CD4-positive, alpha-beta T cell (primary cell): ENCODE data around the gene OGDH. TPM values are rescaled to one million over a fixed set of nuclear protein-coding genes. Genes with fewer than 3 reads are reported as not detected.
"Not testable (repeated sequence)": the region's sequence is repeated elsewhere in the genome, so short reads cannot be mapped to it uniquely, and the experiment has no call there.

Source experiments
- ATAC-seq: fragments of 200-7000 bp; cut with Tn5 transposase; one replicate; pipeline ENCODE4 v1.10.0; 2022; ENCODE audit warnings: mild to moderate bottlenecking; ENCODE audit not compliant: poor library complexity
- CTCF ChIA-PET: fragments of 350-600 bp; sonication (Branson Sonifier 250); formaldehyde crosslinking; loops from one replicate; lab custom pipeline; 2021; ENCODE audit warnings: antibody characterized with exemption, inconsistent platforms; lab: Charles Lee
- POLR2A ChIA-PET: fragments of 350-600 bp; sonication (Branson Sonifier 250); formaldehyde crosslinking; loops from one replicate; lab custom pipeline; 2021; ENCODE audit warnings: antibody characterized with exemption, inconsistent platforms; lab: Charles Lee
- DNase-seq, 14 experiments: peaks; one replicate each; pipeline ENCODE4 v3.0.0-alpha.2; 2013 to 2020; ENCODE audit warnings: mixed read lengths in 2 of 14
- H3K27ac ChIP-seq, 2 donors: one replicate each; pipeline versions ENCODE4 v1.5.1 to v1.7.0; 2013; ENCODE audit warnings: low read length in 2 of 2, low read depth in 1 of 2, mild to moderate bottlenecking in 1 of 2
- H3K27me3 ChIP-seq, 2 experiments: 1 replicate in 1 of 2; 2 replicates in 1 of 2; pipeline versions ENCODE4 v1.6.1 to v1.7.0; 2013; ENCODE audit warnings: low read length in 2 of 2, control low read depth in 1 of 2, mild to moderate bottlenecking in 1 of 2, moderate library complexity in 1 of 2; ENCODE audit not compliant: insufficient read depth in 2 of 2, control insufficient read depth in 1 of 2
- H3K36me3 ChIP-seq: one replicate; pipeline ENCODE4 v1.6.1; 2013; ENCODE audit warnings: low read length, control low read depth; ENCODE audit not compliant: insufficient read depth
- H3K4me1 ChIP-seq: one replicate; pipeline ENCODE4 v1.6.1; 2013; ENCODE audit warnings: low read length, control low read depth; ENCODE audit not compliant: insufficient read depth
- H3K4me3 ChIP-seq: one replicate; pipeline ENCODE4 v1.5.1; 2013; ENCODE audit warnings: mild to moderate bottlenecking, low read length, moderate library complexity
- H3K9me3 ChIP-seq, 2 experiments: 1 replicate in 1 of 2; 2 replicates in 1 of 2; pipeline versions ENCODE4 v1.6.1 to v1.7.0; 2013; ENCODE audit warnings: low read length in 2 of 2, mild to moderate bottlenecking in 2 of 2, control low read depth in 1 of 2, moderate library complexity in 1 of 2; ENCODE audit not compliant: control insufficient read depth in 1 of 2, insufficient read depth in 1 of 2
- H3K27ac Mint-ChIP-seq: one replicate; pipeline ENCODE4 v1.8.0; 2020; ENCODE audit warnings: mixed read lengths
- H3K27me3 Mint-ChIP-seq: one replicate; pipeline ENCODE4 v1.8.0; 2021; ENCODE audit warnings: mixed read lengths
- H3K36me3 Mint-ChIP-seq: one replicate; pipeline ENCODE4 v1.8.0; 2021; ENCODE audit warnings: low read depth, mixed read lengths
- H3K4me1 Mint-ChIP-seq: one replicate; pipeline ENCODE4 v1.8.0; 2021; ENCODE audit warnings: low read depth, mixed read lengths
- H3K4me3 Mint-ChIP-seq: one replicate; pipeline ENCODE4 v1.8.0; 2020; ENCODE audit warnings: mild to moderate bottlenecking, mixed read lengths
- H3K9me3 Mint-ChIP-seq: one replicate; pipeline ENCODE4 v1.8.0; 2020; ENCODE audit warnings: mixed read lengths
- intact Hi-C, 2 experiments: fragments of 100-400 bp; cut with DNase I in 1 of 2; cut with micrococcal nuclease in 1 of 2; formaldehyde crosslinking; loops; one replicate each; pipeline versions ENCODE4 v1.15.1 to v1.9.0; 2023 to 2025; cut with DNase I, micrococcal nuclease
- total RNA-seq, 174 experiments: library from RNA in 2 of 174; stranded (reverse) in 2 of 174; gene quantifications; one replicate each; pipeline ENCODE4 v1.2.3 and lab custom pipeline; 2021 to 2026
- TF ChIP-seq, protein P1 (sequence below): fragments of 200-600 bp; IDR thresholded peaks from one replicate; pipeline ENCODE4 v1.8.0; 2022; ENCODE audit warnings: antibody characterized with exemption, mild to moderate bottlenecking

Gene OGDH
- total RNA-seq, 2 experiments from 2014 or later: 39.8 to 43.8 TPM

DNA sequence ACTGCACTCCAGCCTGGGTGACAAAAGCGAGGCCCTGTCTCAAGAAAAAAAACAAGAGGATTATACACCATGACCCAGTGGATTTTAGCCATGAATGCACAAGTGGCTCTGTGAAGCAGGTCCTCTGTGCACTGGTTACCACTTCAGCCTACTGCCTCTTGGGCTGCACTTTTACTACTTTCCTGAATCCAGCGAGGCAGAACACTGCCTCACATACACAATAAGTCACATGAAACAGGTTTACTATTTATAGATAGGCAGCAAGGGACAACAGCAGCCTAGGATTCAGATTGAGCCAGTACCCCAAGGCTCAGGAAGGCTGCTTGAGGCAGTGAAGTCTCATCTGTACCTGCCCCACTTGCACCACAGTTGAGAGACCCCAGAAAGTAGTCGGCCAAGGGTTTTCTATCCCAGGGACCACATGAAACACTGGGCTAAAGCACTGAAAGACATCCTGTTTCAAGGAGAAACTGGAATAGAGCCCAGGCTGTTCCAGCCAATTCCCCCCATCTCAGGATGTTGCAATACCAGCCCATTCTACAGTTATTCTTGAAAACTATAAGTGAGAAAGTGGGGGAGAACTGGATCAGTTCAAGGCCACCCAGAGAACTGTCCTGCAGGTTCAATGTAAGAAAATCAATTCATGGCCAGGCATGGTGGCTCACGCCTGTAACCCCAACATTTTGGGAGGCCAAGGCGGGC is 10.3 kb upstream of the OGDH start:
- Mint-ChIP-seq H3K4me3 (no peak overlapping the region), H3K9me3 (no peaks in the 10 kb centered on the region), H3K4me1 (no peaks in the 10 kb centered on the region), H3K27me3 (no peaks in the 10 kb centered on the region), H3K36me3 (no peaks in the 10 kb centered on the region), H3K27ac (no peak overlapping the region)
- intact Hi-C loops: no loop called here
- H3K4me1 ChIP-seq: no peaks in the 10 kb centered on the region
- H3K9me3 ChIP-seq: no peaks in the 10 kb centered on the region
- DNase-seq (no peak), ATAC-seq (no peak)
- no peaks in the 10 kb centered on the region for H3K36me3 ChIP-seq
- ChIA-PET POLR2A (no interaction called here), CTCF (no interaction called here)
- H3K27me3 ChIP-seq: no peaks in the 10 kb centered on the region
- no peak overlapping the region for H3K27ac ChIP-seq
- no peak overlapping the region for H3K4me3 ChIP-seq
- TF ChIP-seq, protein P1, sequence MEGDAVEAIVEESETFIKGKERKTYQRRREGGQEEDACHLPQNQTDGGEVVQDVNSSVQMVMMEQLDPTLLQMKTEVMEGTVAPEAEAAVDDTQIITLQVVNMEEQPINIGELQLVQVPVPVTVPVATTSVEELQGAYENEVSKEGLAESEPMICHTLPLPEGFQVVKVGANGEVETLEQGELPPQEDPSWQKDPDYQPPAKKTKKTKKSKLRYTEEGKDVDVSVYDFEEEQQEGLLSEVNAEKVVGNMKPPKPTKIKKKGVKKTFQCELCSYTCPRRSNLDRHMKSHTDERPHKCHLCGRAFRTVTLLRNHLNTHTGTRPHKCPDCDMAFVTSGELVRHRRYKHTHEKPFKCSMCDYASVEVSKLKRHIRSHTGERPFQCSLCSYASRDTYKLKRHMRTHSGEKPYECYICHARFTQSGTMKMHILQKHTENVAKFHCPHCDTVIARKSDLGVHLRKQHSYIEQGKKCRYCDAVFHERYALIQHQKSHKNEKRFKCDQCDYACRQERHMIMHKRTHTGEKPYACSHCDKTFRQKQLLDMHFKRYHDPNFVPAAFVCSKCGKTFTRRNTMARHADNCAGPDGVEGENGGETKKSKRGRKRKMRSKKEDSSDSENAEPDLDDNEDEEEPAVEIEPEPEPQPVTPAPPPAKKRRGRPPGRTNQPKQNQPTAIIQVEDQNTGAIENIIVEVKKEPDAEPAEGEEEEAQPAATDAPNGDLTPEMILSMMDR: no peak

DNA sequence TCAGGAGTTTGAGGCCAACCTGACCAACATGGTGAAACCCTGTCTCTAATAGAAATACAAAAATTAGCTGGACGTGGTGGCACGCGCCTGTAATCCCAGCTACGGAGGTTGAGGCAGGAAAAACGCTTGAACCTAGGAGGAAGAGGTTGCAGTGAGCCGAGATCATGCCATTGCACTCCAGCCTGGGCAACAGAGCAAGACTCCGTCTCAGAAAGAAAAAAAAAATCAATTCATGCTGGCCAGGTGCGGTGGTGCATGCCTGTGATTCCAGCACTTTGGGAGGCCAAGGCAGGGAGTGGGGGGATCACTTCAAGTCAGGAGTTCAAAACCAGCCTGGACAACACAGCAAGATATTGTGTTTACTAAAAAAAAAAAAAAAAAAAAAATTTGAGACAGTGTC is 9.2 kb upstream of the OGDH start:
- H3K27ac Mint-ChIP-seq: not testable (repeated sequence)

DNA sequence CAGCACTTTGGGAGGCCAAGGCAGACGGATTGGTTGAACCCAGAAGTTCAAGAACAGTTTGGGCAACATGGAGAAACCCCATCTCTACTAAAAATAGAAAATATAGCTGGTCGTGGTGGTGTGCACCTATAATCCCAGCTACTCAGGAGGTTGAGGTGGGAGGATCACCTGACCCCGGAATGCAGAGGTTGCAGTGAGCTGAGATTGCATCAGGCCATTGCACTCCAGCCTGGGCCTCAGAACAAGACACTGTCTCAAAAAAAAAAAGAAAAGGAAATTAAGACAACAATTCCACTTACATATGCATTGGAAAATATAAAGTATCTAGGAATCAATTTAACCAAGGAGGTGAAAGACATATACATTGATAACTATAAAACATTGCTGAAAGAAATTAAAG is 7.2 kb upstream of the OGDH start:
- TF ChIP-seq, protein P1: no peak
- no peak for DNase-seq
- Histone ChIP-seq H3K9me3 (no peaks in the 10 kb centered on the region), H3K4me3 (no peak overlapping the region), H3K4me1 (no peaks in the 10 kb centered on the region), H3K36me3 (no peaks in the 10 kb centered on the region), H3K27me3 (no peaks in the 10 kb centered on the region), H3K27ac (no peak overlapping the region)
- H3K4me1 Mint-ChIP-seq: no peaks in the 10 kb centered on the region
- ChIA-PET POLR2A (no interaction called here), CTCF (no interaction called here)
- no peak overlapping the region for H3K27ac Mint-ChIP-seq
- no peaks in the 10 kb centered on the region for H3K36me3 Mint-ChIP-seq
- no peak overlapping the region for H3K4me3 Mint-ChIP-seq
- ATAC-seq: no peak
- no peaks in the 10 kb centered on the region for H3K27me3 Mint-ChIP-seq
- no peaks in the 10 kb centered on the region for H3K9me3 Mint-ChIP-seq
- intact Hi-C loops: no loop called here

More for the DNA sequence above, 9.2 kb upstream of the OGDH start:
- H3K9me3 ChIP-seq, H3K4me3 ChIP-seq, POLR2A ChIA-PET, intact Hi-C loops, H3K9me3 Mint-ChIP-seq, H3K4me1 ChIP-seq, H3K36me3 Mint-ChIP-seq, H3K36me3 ChIP-seq, H3K27me3 Mint-ChIP-seq, H3K4me1 Mint-ChIP-seq, H3K27ac ChIP-seq, CTCF ChIA-PET, H3K4me3 Mint-ChIP-seq, H3K27me3 ChIP-seq, DNase-seq, ATAC-seq: not testable (repeated sequence)

DNA sequence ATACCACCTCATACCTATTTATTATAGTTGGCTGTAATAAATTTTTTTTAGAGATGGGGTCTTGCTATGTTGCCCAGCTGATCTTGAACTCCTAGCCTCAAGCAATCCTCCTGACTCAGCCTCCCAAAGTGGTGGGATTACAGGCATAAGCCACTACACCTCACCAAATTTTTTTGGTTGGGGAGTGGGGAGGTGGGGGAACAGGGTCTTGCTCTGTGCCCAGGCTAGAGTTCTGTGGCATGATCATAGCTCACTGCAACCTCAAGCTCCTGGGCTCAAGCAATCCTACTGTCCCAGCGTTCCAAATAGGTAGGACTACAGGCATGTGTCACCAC is 3.9 kb upstream of the OGDH start:
- Mint-ChIP-seq H3K9me3 (no peaks in the 10 kb centered on the region), H3K27ac (no peak overlapping the region), H3K4me1 (peaks cover 18% of the 10 kb centered on the region), H3K36me3 (peaks cover 15% of the 10 kb centered on the region), H3K4me3 (no peak overlapping the region), H3K27me3 (peaks cover 5% of the 10 kb centered on the region)
- Histone ChIP-seq H3K36me3 (no peaks in the 10 kb centered on the region), H3K9me3 (no peaks in the 10 kb centered on the region), H3K4me1 (peaks cover 12% of the 10 kb centered on the region), H3K4me3 (no peak overlapping the region), H3K27ac (no peak overlapping the region), H3K27me3 (no peaks in the 10 kb centered on the region)
- no peak for DNase-seq
- TF ChIP-seq, protein P1: no peak
- CTCF ChIA-PET: no interaction called here
- POLR2A ChIA-PET: interaction anchor here (0.7 kb wide), 1 partner anchor 24 kb away, joined by 3 read pairs; no protein-coding TSS in a partner anchor
- no peak for ATAC-seq
- intact Hi-C loops: no loop called here
